Thyroid gland (tissue), 4 donors: ENCODE measurements around the gene CERS4. TPM values are rescaled to one million over a fixed set of nuclear protein-coding genes. Genes with fewer than 3 reads are reported as not detected.

Source experiments
- DNase-seq, 2 donors: peaks; one replicate each; pipeline ENCODE4 v3.0.0-alpha.2; 2019
- H3K27ac ChIP-seq, 3 donors: fragments of 200-600 bp; sonication (generic); 1 replicate in 2 of 3; 2 replicates in 1 of 3; pipeline ENCODE4 v1.5.1; 2016 to 2019; ENCODE audit warnings: mild to moderate bottlenecking in 1 of 3, moderate library complexity in 1 of 3
- H3K27me3 ChIP-seq: fragments of 200-600 bp; sonication (generic); one replicate; pipeline ENCODE4 v1.5.1; 2019
- H3K36me3 ChIP-seq, 2 donors: fragments of 200-600 bp; sonication (generic); one replicate each; pipeline ENCODE4 v1.5.1; 2016 to 2019
- H3K4me1 ChIP-seq, 2 donors: fragments of 200-600 bp; sonication (generic); one replicate each; pipeline ENCODE4 v1.5.1; 2017 to 2019
- H3K4me3 ChIP-seq, 3 donors: fragments of 200-600 bp; sonication (generic); replicated peaks in 1 of 3; 1 replicate in 2 of 3; 2 replicates in 1 of 3; pipeline ENCODE4 v1.5.1; 2016; ENCODE audit warnings: mild to moderate bottlenecking in 1 of 3
- H3K9me3 ChIP-seq: fragments of 200-600 bp; sonication (generic); one replicate; pipeline ENCODE4 v1.5.1; 2017
- CTCF ChIP-seq, 6 experiments: fragments of 200-600 bp in 3 of 6; fragments of 450-650 bp in 3 of 6; sonication (generic) in 3 of 6; IDR thresholded peaks; one replicate each; pipeline ENCODE4 v1.5.1; 2016 to 2019; ENCODE audit warnings: antibody characterized with exemption in 6 of 6, mild to moderate bottlenecking in 2 of 6, inconsistent platforms in 1 of 6, moderate library complexity in 1 of 6
- POLR2A ChIP-seq, 2 donors: fragments of 450-650 bp; IDR thresholded peaks; one replicate each; pipeline ENCODE4 v1.6.1; 2017; ENCODE audit warnings: antibody characterized with exemption in 2 of 2, mild to moderate bottlenecking in 2 of 2, moderate library complexity in 1 of 2
- WGBS, 2 donors: methylation state at CpG; one replicate each; pipeline ENCODE4 v1.1.5; 2017; 5-methylcytosine and 5-hydroxymethylcytosine counted together
- intact Hi-C: fragments of 100-400 bp; cut with DNase I; formaldehyde crosslinking; loops from one replicate; pipeline ENCODE4 v1.15.1; 2023
- total RNA-seq, 4 donors: library from RNA; depleted of rRNA; stranded (reverse); fragments of >200 nt; gene quantifications; one replicate each; pipeline ENCODE4 v1.2.3, GENCODE V29; 2016

CERS4 gene
- total RNA-seq, 4 donors from 2014 or later = 123 to 175 (median 144) TPM

GRCh38 chr19:8174706-8175105, 34.5 kb upstream of the CERS4 start:
- no peaks in the 10 kb centered on the region for H3K9me3 ChIP-seq
- no peak overlapping the region for H3K4me3 ChIP-seq
- no peaks in the 10 kb centered on the region for H3K4me1 ChIP-seq
- DNase-seq = no peak
- 71 to 81% methylated on average over 9 of the region's 9 CpGs for WGBS, 2 donors
- no peaks in the 10 kb centered on the region for H3K27me3 ChIP-seq
- no peaks in the 10 kb centered on the region for H3K36me3 ChIP-seq
- H3K27ac ChIP-seq = no peak overlapping the region
- intact Hi-C loops = no loop called here
- TF ChIP-seq POLR2A (IDR thresholded peaks at IDR 0.05) (no peak), CTCF (IDR thresholded peaks at IDR 0.05) (no peak)

DNA sequence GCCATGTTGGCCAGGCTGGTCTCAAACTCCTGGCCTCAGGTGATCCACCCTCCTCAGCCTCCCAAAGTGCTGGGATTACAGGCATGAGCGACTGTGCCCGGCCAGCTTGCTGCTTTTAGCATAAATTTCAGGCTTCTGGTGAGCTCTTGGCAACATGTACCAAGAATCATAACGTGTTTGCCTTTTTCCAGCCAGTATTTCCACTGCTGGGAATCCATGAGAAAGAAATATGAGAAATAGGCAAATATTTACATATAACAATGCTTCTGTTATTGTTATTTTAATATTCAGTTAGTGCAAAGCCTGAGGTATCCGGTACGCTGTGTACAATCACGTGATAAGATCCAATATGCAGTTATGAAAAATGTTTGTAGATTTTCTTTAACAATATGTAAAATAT, 29.2 kb upstream of the CERS4 start:
- WGBS, 2 donors = 80 to 82% methylated on average over 6 of the region's 6 CpGs
- Histone ChIP-seq H3K4me3 (no peak overlapping the region), H3K9me3 (no peaks in the 10 kb centered on the region), H3K27ac (no peak overlapping the region), H3K36me3 (no peaks in the 10 kb centered on the region), H3K27me3 (no peaks in the 10 kb centered on the region), H3K4me1 (no peaks in the 10 kb centered on the region)
- DNase-seq = no peak
- TF ChIP-seq CTCF (IDR thresholded peaks at IDR 0.05) (no peak), POLR2A (IDR thresholded peaks at IDR 0.05) (no peak)
- intact Hi-C loops = no loop called here

DNA sequence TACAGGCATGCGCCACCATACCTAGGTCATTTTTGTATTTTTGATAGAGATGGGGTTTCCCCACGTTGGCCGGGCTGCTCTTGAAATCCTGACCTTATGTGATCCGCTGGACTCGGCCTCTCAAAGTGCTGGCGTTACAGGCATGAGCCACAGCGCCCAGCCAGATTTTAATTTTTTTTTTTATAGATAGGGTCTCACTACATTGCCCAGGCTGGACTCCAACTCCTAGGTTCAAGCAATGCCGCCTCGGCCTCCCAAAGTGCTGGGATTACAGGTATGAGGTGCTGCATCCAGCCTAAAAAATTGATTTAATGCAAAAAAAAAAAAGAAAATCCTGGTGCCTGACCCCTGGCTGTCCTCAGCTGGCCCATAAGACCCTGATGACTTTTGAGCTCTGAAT, 24.9 kb upstream of the CERS4 start:
- no peak for DNase-seq
- Histone ChIP-seq H3K27me3 (no peaks in the 10 kb centered on the region), H3K9me3 (no peaks in the 10 kb centered on the region), H3K27ac (no peak overlapping the region), H3K36me3 (no peaks in the 10 kb centered on the region), H3K4me3 (no peak overlapping the region), H3K4me1 (no peaks in the 10 kb centered on the region)
- intact Hi-C loops = no loop called here
- WGBS, 2 donors = 91 to 95% methylated on average over 8 to 9 of the region's 9 CpGs
- no peak for TF ChIP-seq POLR2A (IDR thresholded peaks at IDR 0.05)

GRCh38 chr19:8185343-8186068, 23.7 kb upstream of the CERS4 start:
- Histone ChIP-seq H3K27me3 (no peaks in the 10 kb centered on the region), H3K36me3 (no peaks in the 10 kb centered on the region), H3K4me1 (no peaks in the 10 kb centered on the region), H3K27ac (no peak overlapping the region), H3K9me3 (no peaks in the 10 kb centered on the region), H3K4me3 (no peak overlapping the region)
- no peak for DNase-seq
- TF ChIP-seq POLR2A (IDR thresholded peaks at IDR 0.05) (no peak), CTCF (IDR thresholded peaks at IDR 0.05) (no peak)
- WGBS, 2 donors = 87 to 91% methylated on average over 5 of the region's 5 CpGs
- intact Hi-C loops = no loop called here

DNA sequence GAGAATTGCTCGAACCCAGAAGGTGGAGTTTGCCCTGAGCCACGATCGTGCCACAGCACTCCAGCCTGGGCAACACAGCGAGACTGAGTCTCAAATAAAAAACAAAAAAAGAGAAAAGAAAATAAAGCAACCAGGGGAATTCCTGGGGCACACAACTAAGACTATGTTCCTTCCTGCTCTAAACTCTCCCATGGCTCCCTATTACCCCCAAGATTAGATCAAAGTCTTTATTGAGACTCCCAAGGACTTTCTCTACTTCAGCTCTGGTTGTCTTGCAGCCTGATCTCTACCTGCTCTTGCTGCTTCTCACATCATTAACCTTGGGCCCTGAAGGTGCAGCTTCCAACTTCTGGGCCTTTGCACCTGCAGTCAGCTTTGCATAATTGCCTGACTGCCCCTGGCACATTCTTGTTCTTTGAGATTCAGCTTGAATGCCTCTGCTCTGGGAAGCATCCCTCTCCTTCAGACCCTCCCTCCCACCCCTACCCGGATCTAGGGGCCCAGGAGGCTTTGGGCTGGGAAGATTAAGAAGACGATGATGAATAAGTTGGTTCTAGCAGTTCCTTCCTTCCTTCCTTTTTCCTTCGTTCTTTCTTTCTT, 16.8 kb upstream of the CERS4 start:
- H3K9me3 ChIP-seq = no peaks in the 10 kb centered on the region
- no peaks in the 10 kb centered on the region for H3K27me3 ChIP-seq
- H3K27ac ChIP-seq = no peak overlapping the region
- no peak for DNase-seq
- 74 to 75% methylated on average over 7 of the region's 7 CpGs for WGBS, 2 donors
- intact Hi-C loops = no loop called here
- H3K4me3 ChIP-seq = no peak overlapping the region
- peaks cover 4 to 6% of the 10 kb centered on the region in 2 donors for H3K4me1 ChIP-seq
- no peak for TF ChIP-seq POLR2A (IDR thresholded peaks at IDR 0.05)
- no peak for TF ChIP-seq CTCF (IDR thresholded peaks at IDR 0.05)
- H3K36me3 ChIP-seq = no peaks in the 10 kb centered on the region
